SHP77 treated with DMSO at 0.1 percent for 48 hours (cell line): ENCODE measurements around the gene ADAM8.
"Not testable (repeated sequence)": the region's sequence is repeated elsewhere in the genome, so short reads cannot be mapped to it uniquely, and the experiment has no call there.

Experiments used
- DNase-seq: peaks from one replicate; lab custom pipeline; 2025; lab: John Stamatoyannopoulos, UW

Gene ADAM8

DNA sequence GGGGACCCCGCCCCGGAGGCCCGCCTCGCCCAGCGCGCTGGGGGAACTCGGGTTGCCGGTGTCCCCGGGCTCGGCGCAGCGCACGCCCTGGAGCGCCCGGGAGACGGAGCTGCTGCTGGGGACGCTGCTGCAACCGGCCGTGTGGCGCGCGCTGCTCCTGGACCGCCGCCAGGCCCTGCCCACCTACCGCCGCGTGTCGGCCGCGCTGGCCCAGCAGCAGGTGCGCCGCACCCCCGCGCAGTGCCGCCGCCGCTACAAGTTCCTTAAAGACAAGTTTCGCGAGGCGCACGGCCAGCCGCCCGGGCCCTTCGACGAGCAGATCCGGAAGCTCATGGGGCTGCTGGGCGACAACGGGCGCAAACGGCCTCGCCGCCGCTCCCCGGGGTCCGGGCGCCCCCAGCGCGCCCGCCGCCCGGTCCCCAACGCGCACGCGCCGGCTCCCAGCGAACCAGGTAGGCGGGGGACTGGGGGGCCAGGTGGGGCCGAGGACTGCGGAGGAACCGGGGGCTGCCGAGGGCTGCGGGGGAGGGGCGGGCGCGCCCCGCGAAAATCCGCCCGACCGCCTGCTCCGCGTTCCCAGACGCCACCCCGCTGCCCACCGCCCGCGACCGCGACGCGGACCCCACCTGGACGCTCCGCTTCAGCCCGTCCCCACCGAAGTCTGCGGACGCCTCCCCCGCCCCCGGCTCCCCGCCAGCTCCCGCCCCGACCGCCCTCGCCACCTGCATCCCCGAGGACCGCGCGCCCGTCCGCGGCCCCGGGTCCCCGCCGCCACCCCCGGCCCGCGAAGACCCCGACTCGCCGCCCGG, 46.1 kb downstream of the ADAM8 start:
- DNase-seq: no peak

DNA sequence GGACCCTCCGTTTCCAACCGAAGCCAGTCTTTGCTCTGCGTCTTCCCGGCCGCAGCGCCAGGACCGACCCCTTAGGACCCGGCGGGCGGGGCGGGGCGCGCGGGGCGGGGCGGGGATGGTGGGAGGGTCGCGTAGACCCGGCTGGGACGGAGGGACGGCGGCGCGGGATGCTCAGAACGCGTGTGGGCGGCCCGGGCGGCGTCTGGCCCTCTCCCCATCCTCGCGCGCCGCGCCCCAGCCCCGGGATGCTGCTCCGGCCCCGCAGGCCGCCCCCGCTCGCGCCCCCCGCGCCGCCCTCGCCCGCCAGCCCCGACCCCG, 46.7 kb downstream of the ADAM8 start, which contains the start of gene UTF1:
Gene UTF1, plus strand, starts transcription at position 174 of the 318 bp plus-strand sequence. Its CDS starts 72 bp downstream, at position 246.
- no peak for DNase-seq

DNA sequence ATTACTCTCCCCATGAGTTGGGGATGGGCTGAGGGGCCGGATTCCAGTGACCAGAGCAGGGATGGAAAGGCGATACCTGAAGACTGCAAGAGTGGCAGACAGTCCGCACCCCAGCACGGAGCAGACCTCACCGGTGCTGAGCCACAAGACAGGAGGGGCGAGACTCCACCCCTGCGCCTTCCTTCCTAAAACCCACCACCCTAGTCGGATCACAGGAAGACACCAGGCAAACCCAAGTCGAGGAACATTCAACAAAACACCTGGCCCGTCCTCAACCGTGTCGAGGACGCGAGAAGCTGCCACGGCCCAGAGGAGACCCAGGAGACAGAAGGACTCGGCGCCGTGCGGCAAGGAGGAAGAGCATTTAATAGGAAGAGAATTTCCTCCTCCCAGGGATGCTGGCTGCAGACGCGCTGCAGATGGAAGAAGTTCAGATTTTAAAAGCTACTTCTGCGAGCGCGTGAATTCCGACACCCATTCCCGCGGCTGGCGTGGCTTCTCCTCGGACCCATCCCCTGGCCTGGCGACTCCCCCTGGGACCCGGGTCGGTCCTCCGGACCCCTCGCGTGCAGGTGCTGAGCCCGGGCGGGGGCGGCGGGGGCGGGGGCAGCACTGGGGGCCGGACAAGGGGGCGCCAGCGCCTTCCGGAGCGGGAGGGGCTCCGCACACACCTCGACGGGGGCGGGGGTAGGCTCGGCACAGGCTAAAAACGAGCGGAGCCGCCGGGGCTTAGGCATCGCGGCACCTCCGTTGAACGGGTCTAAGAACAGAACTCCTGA, 47.2 kb downstream of the ADAM8 start:
- no peak for DNase-seq

DNA sequence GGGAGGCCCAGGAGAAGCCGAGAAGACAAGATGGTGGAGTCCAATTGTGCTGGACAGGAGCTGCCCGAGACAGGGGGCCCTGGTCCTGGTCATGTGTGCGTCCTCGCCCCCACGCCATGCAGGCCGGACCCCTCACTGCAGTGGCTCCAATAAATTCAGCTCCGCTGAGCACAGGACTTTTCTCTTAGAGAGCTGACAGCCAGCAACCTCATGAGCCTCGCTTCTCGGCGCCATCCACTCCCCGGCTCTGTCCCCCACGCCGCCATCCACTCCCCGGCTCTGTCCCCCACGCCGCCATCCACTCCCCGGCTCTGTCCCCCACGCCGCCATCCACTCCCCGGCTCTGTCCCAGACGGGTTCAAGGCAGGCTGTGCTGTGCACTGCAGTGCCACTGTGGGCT, 49.4 kb downstream of the ADAM8 start:
- no peak for DNase-seq

DNA sequence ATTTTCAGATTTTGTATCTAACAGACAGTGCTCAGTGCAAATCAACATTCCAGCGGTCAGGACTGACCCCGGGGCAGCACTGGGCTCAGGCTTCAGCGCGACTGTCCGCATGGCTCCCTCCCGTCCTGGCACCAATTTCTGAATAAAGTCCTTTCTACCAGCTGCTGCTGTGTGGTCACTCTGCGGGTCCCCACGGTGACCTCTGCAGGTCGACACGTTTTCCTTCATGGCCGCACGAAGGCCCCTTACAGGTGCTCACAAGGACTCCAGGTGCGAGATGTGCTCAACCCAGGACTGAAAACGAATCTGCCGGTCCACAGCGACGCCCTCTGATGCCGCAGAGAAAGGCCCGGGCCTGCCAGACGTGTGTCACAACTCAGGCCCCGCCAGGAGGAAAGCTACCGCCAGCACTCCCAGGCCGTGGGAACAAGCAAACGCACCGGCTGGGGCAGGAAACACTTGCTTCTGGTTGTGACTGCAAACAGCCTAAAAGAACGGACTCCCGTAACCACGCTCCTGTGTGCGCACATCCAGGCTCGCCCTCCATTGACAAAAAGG, 50.3 kb downstream of the ADAM8 start:
- DNase-seq: no peak

DNA sequence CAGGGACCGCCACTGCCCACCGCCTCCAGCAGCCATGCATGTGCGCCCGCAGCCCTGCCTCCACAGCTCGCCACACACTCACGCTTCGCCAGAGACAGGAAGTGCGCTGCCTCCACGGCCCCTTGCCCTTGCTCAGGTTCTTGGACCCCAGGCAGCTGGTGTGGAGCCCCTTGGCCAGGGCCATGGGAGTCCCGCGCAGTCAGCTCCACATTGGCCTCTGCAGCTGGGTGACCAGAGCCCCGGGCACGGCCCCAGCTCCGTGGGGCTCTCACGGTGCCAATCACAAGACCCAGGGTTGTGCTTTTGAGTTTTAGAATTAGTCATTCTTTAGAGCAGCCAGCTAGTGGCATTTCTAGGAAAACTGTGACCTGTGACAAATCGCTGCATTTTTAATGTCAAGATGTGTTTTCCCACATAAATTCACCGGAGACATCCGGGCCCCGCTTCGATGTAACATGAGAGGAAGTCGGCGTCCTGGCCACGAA, 50.9 kb downstream of the ADAM8 start:
- no peak for DNase-seq

DNA sequence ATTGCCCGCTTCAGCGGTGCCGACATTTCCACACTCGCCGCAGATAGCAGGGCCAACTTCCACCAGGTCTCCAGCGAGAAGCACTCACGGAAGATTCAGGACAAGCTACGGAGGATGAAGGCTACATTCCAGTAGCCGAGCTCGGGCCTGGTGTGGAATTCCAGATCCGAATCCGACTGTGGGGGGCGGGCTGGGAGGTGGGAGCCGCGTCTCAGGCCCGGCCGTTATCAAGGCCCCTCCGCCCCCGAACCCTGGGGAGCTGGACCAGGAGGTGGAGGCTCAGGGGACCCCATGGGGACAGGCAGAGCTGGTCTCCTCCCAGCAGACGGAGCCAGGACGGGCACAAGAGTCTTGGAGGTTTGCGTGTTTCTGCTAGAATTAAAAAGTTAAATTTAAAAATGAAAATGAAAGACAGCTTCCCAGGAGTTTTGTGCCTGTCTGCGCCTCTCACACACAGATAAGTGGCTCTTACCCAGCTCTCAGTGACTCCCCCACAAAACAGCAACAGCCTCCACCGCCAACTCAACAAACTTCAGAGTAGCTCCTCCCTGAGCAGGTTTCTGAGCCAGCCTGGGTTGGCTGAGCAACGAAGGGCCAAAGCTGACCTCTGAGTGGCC, 51.8 kb downstream of the ADAM8 start:
- no peak for DNase-seq

DNA sequence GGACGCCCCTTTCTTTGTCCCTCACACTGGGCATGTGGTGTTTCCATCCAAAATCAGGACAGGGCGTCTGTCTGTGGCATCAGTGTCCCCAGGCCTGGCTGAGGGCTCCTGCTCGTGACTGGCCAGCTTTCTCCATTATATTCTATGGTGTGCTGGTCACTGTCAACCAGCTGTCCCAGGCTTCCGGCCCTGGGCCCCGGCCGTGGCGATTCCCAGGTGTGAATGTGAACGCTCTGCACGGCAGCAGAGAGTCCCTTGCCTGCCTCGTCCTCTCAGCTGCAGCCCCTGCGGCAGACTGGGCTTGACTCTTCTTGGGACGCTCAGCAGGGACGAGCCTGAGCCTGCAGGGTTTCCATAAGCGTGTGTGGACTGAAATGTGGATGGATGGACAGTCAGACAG, 52.6 kb downstream of the ADAM8 start:
- DNase-seq: no peak

DNA sequence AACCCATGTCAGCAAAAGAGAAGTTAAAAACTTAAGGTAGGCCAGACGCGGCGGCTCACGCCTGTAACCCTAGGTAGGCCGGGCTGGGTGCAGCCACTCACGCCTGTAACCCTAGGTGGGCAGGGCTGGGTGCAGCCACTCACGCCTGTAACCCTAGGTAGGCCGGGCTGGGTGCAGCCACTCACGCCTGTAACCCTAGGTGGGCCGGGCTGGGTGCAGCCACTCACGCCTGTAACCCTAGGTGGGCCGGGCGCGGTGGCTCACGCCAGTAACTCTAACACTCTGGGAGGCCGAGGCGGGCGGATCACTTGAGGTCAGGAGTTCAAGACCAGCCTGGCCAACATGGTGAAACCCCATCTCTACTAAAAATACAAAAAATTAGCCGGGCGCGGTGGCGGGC, 54.9 kb downstream of the ADAM8 start:
- not testable (repeated sequence) for DNase-seq

DNA sequence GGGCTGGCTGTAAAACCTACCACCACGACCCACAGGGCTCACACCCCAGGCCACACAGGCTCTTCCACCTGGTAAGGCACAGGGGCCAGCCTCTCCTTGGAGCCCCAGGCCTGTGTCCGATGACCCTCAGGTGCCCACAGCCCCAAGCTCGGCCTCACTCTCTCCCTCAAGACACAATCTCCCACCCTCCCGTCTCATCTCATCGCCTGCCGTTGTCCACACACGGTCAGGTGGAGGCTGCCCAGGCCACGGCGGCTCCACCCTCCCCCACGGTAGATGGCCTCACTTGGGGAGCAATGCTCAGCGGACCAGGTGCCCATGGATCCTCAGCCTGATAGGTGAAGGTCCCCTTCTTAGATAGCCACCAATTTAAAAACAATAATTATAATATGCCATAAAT, 55.3 kb downstream of the ADAM8 start:
- DNase-seq: no peak

DNA sequence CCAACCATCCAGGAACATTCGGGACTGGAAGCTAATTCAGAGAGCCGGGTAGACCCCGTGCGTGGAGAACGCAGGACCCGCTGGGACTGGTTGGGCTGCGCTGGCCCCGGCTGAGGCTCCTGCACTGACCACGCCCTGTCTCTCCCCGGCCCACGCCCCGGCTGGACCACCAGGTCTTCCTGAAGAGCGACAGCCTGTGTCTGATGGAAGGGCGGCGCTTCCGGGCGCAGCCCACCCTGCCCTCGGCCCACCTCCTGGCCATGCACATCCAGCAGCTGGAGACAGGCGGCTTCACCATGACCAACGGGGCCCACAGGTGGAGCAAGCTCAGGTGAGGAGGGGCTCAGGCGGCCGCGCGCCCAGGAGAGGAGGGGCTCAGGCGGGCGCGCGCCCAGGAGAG, 56.9 kb downstream of the ADAM8 start:
- no peak for DNase-seq

DNA sequence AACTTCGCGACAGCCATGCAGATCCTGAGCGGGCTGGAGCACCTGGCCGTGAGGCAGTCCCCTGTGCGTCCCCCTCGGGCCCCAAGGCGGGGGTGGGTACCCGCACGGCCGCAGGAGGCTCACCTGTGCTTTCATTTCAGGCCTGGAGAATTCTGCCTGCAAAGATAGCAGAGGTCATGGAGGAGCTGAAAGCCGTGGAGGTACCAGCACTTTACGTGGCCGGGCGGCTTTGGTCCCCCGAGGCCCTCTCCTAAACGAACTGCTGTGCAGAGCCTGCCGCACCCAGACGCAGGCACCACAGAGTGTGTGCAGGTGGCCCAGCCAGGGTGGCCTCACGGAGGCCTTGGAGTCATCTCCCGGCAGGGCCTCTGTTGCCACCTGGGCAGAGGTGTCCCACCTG, 57.8 kb downstream of the ADAM8 start:
- DNase-seq: no peak

DNA sequence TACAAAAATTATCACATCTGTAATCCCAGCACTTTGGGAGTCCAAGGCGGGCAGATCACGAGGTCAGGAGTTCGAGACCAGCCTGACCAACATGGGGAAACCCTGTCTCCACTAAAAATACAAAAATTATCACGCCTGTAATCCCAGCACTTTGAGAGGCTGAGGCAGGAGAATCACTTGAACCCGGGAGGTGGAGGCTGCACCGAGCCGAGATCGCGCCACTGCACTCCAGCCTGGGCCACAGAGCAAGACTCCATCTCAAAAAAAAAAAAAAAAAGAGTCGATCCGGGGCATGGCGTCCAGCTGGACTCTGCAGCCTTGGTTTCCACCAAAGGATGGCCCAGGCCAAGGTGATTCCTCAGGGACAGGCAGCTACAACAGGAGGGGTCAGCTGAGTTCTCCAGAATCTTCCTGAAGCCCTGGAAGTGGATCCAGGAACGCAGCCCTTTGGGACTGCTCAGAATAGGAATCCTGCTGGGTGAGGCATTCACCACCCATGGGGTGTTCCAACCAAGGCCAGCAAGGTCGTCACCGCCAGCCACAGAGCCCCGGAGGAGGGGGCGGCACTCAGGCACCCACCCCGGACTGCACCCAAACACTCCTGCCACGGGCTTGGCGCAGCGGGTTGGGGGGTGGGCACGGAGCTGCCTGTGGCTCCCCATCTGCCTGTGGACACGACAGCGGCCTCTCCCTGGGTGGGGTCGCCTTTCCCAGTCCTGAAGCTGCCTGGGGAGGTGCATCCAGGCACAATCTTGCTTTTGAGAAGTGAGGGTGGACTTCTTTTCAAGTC, 58.7 kb downstream of the ADAM8 start:
- DNase-seq: no peak

DNA sequence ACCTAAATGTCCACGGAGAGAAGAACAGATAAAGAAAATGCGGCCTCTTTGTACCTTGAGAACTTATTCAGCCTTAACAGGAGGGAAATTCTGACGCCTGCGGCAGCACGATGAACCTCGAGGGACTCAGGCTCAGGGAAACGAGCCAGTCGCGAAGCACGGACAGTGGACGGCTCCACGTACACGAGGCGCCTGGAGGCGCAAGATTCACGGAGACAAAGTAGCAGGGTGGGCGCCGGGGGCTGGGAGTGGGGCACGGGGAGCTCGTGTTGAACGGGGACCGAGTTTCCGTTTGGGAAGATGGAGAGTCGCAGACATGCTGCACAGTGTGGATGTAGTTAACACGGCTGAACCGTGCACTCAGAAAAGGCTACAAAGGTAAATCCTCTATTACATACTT, 59.9 kb downstream of the ADAM8 start:
- no peak for DNase-seq

DNA sequence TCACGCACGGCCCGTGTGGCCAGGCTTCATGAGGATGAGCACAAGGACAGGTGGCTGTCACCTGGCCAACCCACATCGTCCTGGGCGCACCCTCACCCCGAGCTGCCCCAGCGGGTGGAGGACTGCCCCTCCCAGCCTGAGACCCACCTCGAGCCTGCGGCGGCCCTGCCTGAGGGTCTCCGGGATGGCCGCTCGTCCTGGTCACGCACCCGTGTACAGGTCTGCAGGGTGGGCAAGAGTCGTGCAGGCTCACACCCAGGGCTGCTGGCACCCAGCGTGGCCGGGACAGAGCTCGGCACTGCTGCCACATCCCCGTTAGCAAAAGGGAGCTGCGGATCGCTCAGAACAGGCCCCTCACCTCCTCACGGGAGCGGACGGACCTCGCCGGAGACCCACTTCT, 61.1 kb downstream of the ADAM8 start:
- no peak for DNase-seq

DNA sequence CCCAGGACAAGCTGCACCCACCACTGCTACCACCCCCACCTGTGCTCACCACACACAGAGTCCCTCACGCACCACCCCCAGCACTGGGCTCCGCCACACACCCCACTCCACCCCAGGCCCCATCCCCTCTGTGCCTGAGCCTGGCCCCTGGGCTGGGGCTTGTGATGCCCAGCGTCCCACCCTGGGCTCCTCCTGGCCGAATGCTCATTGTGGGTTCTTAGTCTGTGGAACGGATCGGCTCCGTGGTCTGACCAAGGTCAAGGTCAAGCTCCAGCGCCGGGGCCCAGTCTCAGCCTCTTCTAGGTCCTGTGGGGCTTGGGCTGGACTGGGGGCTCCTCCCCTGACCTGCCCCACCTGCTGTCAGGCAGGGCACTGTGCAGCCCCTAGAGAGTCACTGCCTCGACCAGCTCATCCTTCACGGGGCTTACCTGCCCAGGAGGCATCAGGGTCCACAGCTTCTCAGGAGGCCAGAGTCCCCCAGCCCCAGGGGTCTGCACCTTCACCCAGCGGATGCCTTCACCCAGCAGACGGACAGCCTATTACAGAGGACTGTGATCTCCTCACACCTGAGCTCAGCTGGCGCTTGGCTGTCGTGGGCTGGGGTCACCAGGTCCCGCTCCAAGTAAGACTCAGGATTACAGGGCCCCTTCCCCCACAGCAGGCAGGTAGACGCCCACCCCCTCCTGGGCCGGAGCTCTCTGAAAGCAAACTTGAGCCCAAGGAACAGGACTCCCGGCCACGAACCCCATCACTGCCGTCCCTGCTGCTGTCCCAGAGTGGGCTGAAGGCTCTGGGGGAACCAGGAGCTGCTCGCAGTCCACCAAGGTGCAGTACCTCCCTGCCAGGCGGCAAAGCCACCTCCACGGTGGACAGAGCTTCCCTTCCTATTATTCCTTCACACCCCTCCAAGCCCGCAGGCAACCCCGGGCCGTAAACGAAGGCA, 61.9 kb downstream of the ADAM8 start:
- no peak for DNase-seq

DNA sequence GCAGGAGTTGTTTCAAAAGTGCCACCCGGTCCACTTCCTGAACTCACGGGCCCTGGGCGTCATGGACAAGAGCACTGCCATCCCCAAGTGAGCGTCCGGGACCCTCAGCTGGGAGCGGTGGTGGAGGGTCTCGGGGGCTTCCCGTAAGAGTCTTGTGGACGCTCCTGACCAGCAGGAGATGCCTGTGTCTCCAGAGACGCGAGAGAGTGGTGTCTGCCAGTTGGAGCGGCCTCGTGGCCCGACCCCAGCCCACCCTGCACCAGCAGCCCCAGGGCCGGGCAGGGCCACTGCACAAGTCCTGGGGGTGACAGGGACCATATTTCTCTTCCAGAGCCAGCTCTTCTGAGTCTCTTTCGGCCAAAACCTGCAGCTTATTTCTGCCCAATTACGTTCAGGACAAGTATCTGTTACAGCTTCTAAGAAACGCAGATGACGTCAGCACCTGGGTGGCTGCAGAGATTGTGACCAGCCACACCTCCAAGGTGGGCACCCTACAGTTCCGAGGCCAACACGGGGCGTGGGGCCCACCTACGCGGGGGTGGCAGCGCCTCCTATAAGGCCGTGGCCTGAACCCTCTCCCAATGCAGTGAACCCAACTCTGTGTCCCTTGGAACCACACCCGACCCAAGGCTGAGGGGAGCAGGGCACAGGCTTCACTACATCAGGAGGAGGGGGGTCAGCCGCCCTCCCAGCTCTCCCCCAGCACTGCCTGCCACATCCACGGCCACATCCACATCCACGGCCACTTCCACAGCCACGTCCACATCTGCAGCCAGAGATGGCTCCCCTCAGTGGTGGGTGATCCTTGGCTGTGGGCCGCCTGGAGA, 62.8 kb downstream of the ADAM8 start:
- DNase-seq: no peak

DNA sequence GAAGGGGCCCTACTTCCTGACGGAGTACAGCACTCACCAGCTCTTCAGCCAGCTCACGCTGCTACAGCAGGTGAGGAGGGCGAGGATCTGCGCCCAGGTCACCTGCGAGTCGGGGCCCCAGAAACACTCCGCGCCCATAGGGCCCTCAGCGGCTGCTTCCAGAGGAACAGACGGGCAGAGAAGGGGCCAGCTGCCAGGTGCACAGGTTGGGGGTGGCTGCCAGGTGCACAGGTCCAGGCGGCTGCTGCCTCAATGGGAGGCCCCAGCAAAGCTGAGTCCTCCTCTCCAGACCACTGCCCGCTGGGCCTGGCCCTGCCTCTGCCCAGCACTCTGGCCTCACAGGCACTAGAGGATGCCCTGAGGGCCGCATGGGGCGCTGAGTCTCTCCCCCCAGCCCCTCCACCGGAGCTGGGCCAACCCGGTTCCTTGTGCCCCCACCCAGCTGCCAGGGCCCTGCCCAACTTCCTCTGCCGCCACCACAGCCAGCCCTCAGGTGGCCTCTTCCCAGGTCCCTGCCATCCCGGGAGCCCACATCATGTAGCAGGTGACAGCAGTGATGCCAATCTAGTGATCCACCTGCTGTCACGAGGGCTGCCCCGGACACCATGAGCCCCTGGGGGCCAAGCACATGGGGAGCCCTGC, 63.7 kb downstream of the ADAM8 start:
- DNase-seq: no peak
